Uterus (tissue), 4 donors: ENCODE data around the gene DAD1. TPM values are rescaled to one million over a fixed set of nuclear protein-coding genes. Genes with fewer than 3 reads are reported as not detected.
A peak's percentile ranks its signal among the peaks of the same experiment; 100 is the strongest.
"Not testable (repeated sequence)": the region's sequence is repeated elsewhere in the genome, so short reads cannot be mapped to it uniquely, and the experiment has no call there.

Source experiments
- DNase-seq, 2 donors: peaks; one replicate each; pipeline ENCODE4 v3.0.0-alpha.2; 2019 to 2020
- H3K27ac ChIP-seq, 2 donors: fragments of 200-600 bp; sonication (generic); 1 replicate in 1 of 2; 2 replicates in 1 of 2; pipeline ENCODE4 v1.5.1; 2016 to 2018
- H3K27me3 ChIP-seq, 2 donors: fragments of 200-600 bp; sonication (generic); one replicate each; pipeline ENCODE4 v1.5.1; 2018 to 2019; ENCODE audit warnings: control low read depth in 1 of 2
- H3K36me3 ChIP-seq, 2 donors: fragments of 200-600 bp; sonication (generic); one replicate each; pipeline ENCODE4 v1.5.1; 2019; ENCODE audit warnings: control low read depth in 1 of 2
- H3K4me1 ChIP-seq, 2 donors: fragments of 200-600 bp; sonication (generic); one replicate each; pipeline ENCODE4 v1.5.1; 2018 to 2019; ENCODE audit warnings: control low read depth in 1 of 2
- H3K4me3 ChIP-seq, 2 donors: fragments of 200-600 bp; sonication (generic); 1 replicate in 1 of 2; 2 replicates in 1 of 2; pipeline ENCODE4 v1.5.1; 2018 to 2019; ENCODE audit warnings: mild to moderate bottlenecking in 1 of 2
- H3K9me3 ChIP-seq, 2 donors: fragments of 200-600 bp; sonication (generic); one replicate each; pipeline ENCODE4 v1.5.1; 2019; ENCODE audit warnings: control low read depth in 1 of 2
- POLR2A ChIP-seq, 2 donors: fragments of 450-650 bp; IDR thresholded peaks; one replicate each; pipeline ENCODE4 v1.6.1; 2016; ENCODE audit warnings: antibody characterized with exemption in 2 of 2, mild to moderate bottlenecking in 1 of 2, moderate library complexity in 1 of 2
- intact Hi-C: fragments of 100-400 bp; cut with DNase I; formaldehyde crosslinking; loops from one replicate; pipeline ENCODE4 v1.15.1; 2023; ENCODE audit warnings: low total_unique reads
- total RNA-seq, 4 donors: library from RNA; depleted of rRNA in 3 of 4; stranded (reverse); fragments of >200 nt in 3 of 4; gene quantifications; one replicate each; pipeline versions ENCODE4 v1.1.0 to v1.2.4, GENCODE V29; 2014 to 2023
- TF ChIP-seq, protein P1 (sequence below), 4 experiments: fragments of 200-600 bp in 2 of 4; fragments of 450-650 bp in 2 of 4; sonication (generic) in 2 of 4; IDR thresholded peaks; one replicate each; pipeline ENCODE4 v1.5.1; 2016 to 2019; ENCODE audit warnings: antibody characterized with exemption in 4 of 4, mild to moderate bottlenecking in 2 of 4, moderate library complexity in 1 of 4
- donor health status: DM: yes; HTN: yes; CAD: no.

DAD1 gene
- total RNA-seq, 4 donors from 2014 or later = 92.2 to 375 (median 207) TPM

DNA sequence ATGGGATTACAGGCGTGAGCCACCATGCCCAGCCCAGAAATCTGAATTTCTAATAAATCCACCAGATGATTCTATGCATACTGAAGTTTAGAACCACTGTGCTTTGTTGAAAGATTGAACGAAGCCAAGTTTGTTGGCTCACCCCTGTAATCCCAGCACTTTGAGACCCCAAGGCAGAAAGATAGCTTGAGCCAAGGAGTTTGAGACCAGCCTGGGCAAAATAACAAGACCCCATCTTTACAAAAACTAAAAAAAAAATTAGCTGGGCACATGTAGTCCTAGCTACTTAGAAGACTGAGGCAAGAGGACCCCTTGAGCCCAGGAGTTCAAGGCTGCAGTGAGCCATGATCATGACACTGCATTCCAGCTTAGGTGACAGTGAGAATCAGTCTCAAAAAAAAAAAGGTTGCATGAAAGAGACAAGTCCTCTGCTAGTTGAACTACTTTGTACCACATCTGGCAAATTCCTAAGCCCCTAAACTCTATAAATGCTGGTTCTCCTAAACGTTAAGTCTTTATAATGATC lies 7.4 kb upstream of the DAD1 start:
- TF ChIP-seq, protein P1, sequence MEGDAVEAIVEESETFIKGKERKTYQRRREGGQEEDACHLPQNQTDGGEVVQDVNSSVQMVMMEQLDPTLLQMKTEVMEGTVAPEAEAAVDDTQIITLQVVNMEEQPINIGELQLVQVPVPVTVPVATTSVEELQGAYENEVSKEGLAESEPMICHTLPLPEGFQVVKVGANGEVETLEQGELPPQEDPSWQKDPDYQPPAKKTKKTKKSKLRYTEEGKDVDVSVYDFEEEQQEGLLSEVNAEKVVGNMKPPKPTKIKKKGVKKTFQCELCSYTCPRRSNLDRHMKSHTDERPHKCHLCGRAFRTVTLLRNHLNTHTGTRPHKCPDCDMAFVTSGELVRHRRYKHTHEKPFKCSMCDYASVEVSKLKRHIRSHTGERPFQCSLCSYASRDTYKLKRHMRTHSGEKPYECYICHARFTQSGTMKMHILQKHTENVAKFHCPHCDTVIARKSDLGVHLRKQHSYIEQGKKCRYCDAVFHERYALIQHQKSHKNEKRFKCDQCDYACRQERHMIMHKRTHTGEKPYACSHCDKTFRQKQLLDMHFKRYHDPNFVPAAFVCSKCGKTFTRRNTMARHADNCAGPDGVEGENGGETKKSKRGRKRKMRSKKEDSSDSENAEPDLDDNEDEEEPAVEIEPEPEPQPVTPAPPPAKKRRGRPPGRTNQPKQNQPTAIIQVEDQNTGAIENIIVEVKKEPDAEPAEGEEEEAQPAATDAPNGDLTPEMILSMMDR (IDR thresholded peaks at IDR 0.05) = no peak
- no peak for TF ChIP-seq POLR2A (IDR thresholded peaks at IDR 0.05)
- Histone ChIP-seq H3K27ac (no peak overlapping the region), H3K4me1 (peaks cover 0 to 9% of the 10 kb centered on the region in 2 donors), H3K4me3 (no peak overlapping the region), H3K27me3 (no peaks in the 10 kb centered on the region), H3K36me3 (no peaks in the 10 kb centered on the region), H3K9me3 (no peaks in the 10 kb centered on the region)
- DNase-seq = no peak
- intact Hi-C loops = no loop called here

DNA sequence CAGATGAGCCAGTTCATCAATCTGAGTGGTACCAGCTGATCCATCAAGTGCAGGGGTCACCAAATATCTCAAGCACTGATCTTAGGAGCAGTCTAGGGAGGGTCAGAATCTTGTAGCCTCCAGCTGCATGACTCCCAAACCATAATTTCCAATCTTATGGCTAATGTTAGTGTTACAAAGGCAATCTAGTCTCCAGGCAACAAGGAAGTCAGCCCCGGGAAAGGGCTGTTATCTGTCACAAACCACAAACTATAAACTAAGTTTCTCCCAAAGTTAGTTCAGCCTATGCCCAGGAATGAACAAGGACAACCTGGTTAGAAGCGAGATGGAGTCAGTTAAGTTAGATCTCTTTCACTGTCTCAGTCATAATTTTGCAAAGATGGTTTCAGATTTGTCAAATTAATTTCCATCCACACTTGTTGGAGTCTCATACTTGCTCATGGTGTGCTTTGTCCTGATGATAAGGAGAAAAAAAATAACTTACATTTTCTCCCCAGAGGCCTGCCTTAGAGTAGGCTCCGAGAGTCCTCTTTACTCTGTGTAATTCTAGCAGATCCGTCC lies 5.2 kb upstream of the DAD1 start:
- Histone ChIP-seq H3K27ac (no peak overlapping the region), H3K9me3 (no peaks in the 10 kb centered on the region), H3K27me3 (no peaks in the 10 kb centered on the region), H3K4me1 (peaks cover 0 to under 1% of the 10 kb centered on the region in 2 donors), H3K36me3 (no peaks in the 10 kb centered on the region), H3K4me3 (no peak overlapping the region)
- TF ChIP-seq, protein P1 (IDR thresholded peaks at IDR 0.05) = no peak
- TF ChIP-seq POLR2A (IDR thresholded peaks at IDR 0.05) = no peak
- no peak for DNase-seq
- intact Hi-C loops = no loop called here

DNA sequence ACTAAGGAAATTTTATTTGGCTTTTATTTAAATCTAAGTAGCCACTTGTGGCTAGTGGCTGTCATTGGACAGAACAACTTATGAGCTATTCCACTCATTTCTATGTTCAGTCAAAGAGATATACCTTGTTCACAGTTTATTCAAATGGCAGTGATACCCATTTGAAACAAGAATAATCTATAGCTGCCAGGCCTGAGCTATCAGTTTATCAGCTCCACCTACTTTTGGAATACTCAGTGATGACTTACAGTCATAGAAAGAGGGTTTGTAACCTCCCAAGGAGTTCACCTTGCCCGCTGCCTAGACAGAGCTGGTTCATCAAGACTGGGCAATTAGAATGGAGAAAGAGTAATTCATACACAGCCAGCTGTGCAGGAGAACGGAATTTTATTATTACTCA lies 4.6 kb upstream of the DAD1 start:
- no peaks in the 10 kb centered on the region for H3K4me1 ChIP-seq
- intact Hi-C loops = no loop called here
- DNase-seq = no peak
- no peaks in the 10 kb centered on the region for H3K9me3 ChIP-seq
- no peaks in the 10 kb centered on the region for H3K27me3 ChIP-seq
- H3K27ac ChIP-seq = no peak overlapping the region
- no peak overlapping the region for H3K4me3 ChIP-seq
- no peak for TF ChIP-seq POLR2A (IDR thresholded peaks at IDR 0.05)
- TF ChIP-seq, protein P1 (IDR thresholded peaks at IDR 0.05) = no peak
- H3K36me3 ChIP-seq = no peaks in the 10 kb centered on the region

DNA sequence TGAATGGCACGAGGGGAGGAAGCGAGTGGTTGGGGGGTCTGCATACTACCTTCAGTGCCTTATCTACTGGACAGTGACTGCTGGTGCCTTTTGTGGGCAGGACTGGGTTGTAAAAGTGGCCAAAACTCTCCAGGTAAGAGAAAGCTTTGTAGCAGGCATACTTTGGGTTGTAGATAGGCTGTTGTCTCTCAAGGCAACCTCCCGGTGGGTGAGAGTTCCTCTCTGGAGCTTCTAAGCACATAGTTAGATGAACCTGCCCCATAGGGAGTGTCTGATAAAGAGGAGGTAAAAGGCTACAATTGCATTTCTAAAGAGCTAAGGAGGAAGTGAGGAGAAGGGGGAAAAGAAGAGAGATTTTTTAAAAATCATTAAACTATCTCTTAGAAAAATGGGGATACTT lies 4.2 kb upstream of the DAD1 start:
- Histone ChIP-seq H3K27me3 (no peaks in the 10 kb centered on the region), H3K4me3 (no peak overlapping the region), H3K36me3 (no peaks in the 10 kb centered on the region), H3K9me3 (no peaks in the 10 kb centered on the region), H3K4me1 (no peaks in the 10 kb centered on the region), H3K27ac (no peak overlapping the region)
- TF ChIP-seq, protein P1 (IDR thresholded peaks at IDR 0.05) = no peak
- TF ChIP-seq POLR2A (IDR thresholded peaks at IDR 0.05) = no peak
- intact Hi-C loops = no loop called here
- DNase-seq = no peak

DNA sequence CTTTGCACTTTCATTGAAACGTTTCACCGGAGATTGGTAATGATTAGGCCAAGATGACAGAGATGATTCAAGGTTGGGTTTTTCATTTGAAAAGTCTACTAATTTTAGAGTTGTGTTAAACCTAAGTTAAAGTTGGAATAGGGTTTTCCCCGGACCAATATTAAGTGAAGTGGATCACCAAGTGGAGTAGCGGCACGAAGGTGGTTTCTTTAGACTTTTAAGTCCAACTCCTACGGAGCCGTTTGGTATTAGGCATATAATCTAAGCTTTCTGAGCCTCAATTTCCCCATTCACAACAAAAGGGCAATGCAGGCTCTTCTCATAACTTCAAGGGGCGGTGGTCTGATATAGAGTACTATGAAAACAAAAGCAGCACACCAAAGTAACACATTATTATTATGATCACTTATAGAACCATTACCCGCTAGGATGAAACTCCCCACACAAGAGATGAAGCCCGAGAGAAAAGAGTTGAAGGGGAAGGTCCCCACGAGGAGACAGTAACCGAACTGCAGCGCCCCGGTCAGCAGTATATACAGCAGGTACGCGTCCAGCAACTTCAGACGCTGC lies 413 bp downstream of the DAD1 start:
- H3K4me1 ChIP-seq = peaks cover 0 to 4% of the 10 kb centered on the region in 2 donors
- no peak for DNase-seq
- H3K4me3 ChIP-seq = peak overlapping the region; percentile 82 to 96
- H3K36me3 ChIP-seq = no peaks in the 10 kb centered on the region
- intact Hi-C loops = no loop called here
- H3K27ac ChIP-seq = peak overlapping the region; percentile 88 to 92
- H3K9me3 ChIP-seq = no peaks in the 10 kb centered on the region
- no peaks in the 10 kb centered on the region for H3K27me3 ChIP-seq
- TF ChIP-seq, protein P1 (IDR thresholded peaks at IDR 0.05) = no peak
- no peak for TF ChIP-seq POLR2A (IDR thresholded peaks at IDR 0.05)

DNA sequence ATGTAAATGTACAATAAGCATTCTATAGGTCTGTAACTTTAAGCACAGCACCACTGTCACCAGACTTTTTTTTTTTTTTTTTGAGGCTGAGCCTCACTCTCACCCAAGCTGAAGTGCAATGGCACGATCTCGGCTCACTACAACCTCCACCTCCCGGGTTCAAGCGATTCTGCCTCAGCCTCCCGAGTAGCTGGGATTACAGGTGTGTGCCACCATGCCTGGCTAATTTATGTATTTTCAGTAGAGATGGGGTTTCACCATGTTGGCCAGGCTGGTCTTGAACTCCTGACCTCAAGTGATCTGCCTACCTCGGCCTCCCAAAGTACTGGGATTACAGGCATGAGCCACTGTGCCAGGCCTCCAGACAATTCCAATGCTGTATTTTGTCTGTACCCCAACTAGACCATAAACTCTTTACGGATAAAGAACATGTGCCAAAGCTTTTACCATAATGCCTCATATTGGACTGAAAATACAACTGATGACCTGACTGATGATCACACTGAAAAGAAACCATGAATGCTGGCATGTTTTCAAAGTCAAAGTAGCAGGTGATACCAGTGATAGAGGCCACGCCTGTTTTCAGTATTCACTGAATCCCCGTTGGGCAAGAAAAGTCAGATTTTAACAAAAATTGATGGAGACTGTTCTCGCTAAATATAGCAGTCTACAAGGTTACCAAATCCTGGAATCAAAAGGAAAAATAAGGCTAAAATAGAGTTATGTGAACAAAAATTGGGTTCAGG lies 1.2 kb downstream of the DAD1 start:
- Histone ChIP-seq H3K27ac (peak overlapping the region in 1 of 2 donors; percentile 92), H3K4me3 (peak overlapping the region; percentile 82 to 96)
- H3K4me1 ChIP-seq, DNase-seq, H3K36me3 ChIP-seq, intact Hi-C loops, H3K27me3 ChIP-seq, H3K9me3 ChIP-seq: not testable (repeated sequence)
